Measurements from ENCODE around the gene AGRP.
A peak's percentile ranks its signal among the peaks of the same experiment; 100 is the strongest.

AGRP gene

DNA sequence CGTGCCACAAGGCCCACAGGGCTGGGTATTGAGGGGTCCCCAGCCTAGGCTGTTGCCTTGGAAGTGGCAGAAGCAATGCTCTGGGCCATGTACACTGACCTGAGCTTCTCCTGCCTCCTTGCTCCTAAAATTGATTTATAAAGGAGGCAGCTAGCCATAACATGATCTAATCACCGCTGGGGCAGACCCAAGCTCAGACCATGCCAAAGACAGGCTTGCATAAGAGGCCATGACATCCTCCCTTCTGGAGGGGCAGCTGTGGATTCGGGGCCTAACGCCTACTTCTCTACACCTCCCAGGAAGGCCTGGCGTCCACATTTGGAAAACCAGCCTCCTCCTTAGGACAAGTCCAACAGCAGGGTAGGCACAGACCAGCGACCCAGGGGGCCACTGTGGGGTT, 40.1 kb downstream of the AGRP start:
- H3K27ac ChIP-seq (ENCODE audit: insufficient read depth in 1 of 2, low read depth in 1 of 2, low read length in 2 of 2, poor library complexity in 1 of 2, severe bottlenecking in 2 of 2): no peak overlapping the region
- CTCF ChIA-PET: interaction anchor here (1.0 to 4.8 kb wide), 5 partner anchors 9 to 48 kb away, joined by 3 to 23 read pairs (median 4); no protein-coding TSS in a partner anchor
- H3K9me3 ChIP-seq (ENCODE audit: control extremely low read depth in 1 of 5, control insufficient read depth in 4 of 5, insufficient read depth in 2 of 5, low read depth in 1 of 5, low read length in 4 of 5): no peaks in the 10 kb centered on the region
- H3K27me3 ChIP-seq (replicated peaks in 2 of 5; ENCODE audit: control insufficient read depth in 4 of 5, insufficient read depth in 5 of 5, low read length in 4 of 5): no peaks in the 10 kb centered on the region
- DNase-seq: no peak
- peaks cover 0 to 87% (median 33%) of the 10 kb centered on the region in 4 experiments for H3K36me3 ChIP-seq (ENCODE audit: control insufficient read depth in 4 of 4, insufficient read depth in 4 of 4, low read length in 3 of 4)
- peaks cover 0 to 16% (median 0%) of the 10 kb centered on the region in 4 experiments for H3K4me1 ChIP-seq (ENCODE audit: control extremely low read depth in 1 of 4, control insufficient read depth in 4 of 4, insufficient read depth in 4 of 4, low read length in 3 of 4)
- POLR2A ChIA-PET: interaction anchor here (0.5 kb wide), 1 partner anchor 33 kb away, joined by 4 read pairs; no protein-coding TSS in a partner anchor
- 96% methylated on average over 4 of the region's 6 CpGs for WGBS (ENCODE audit: insufficient coverage)
- no peak overlapping the region for H3K4me3 ChIP-seq (ENCODE audit: control insufficient read depth in 1 of 7, extremely low read depth in 1 of 7, insufficient read depth in 4 of 7, low read depth in 2 of 7, low read length in 6 of 7)

DNA sequence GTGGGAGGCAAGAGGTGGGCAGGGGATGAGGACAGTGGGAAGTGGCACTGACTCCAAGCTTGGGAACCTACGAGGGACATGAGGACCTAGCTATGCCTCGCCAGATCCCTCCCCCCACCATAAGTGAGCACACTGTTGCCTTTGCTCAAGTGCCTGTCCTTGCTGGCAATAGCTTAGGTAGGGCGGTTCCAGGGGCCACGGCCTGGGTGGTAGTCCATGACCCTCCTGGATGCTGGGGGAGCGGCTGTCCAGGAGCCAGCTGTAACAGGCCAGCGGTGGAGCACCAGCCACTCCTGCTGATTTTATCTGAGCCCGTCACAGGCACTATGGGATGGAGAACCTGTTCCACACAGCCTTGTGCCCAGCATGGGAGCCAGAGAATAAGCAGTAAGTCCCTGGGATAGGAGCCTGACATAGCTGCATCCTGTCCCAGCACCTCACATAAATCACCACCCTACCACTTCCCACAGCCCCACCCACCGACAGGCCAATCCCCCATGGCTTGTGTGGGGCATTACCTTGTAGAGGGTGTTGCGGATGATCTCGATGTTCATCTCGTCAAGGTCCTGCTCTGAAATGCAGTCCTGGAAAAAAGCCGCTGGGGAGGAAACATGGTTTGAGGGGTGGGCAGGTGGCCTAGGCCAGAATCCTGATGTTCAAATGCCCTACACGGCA, 40.6 kb downstream of the AGRP start:
- Histone ChIP-seq H3K27me3 (replicated peaks in 2 of 5; ENCODE audit: control insufficient read depth in 4 of 5, insufficient read depth in 5 of 5, low read length in 4 of 5) (no peaks in the 10 kb centered on the region), H3K4me3 (ENCODE audit: control insufficient read depth in 1 of 7, extremely low read depth in 1 of 7, insufficient read depth in 4 of 7, low read depth in 2 of 7, low read length in 6 of 7) (no peak overlapping the region), H3K4me1 (ENCODE audit: control extremely low read depth in 1 of 4, control insufficient read depth in 4 of 4, insufficient read depth in 4 of 4, low read length in 3 of 4) (peaks cover 0 to 16% (median 0%) of the 10 kb centered on the region in 4 experiments), H3K27ac (ENCODE audit: insufficient read depth in 1 of 2, low read depth in 1 of 2, low read length in 2 of 2, poor library complexity in 1 of 2, severe bottlenecking in 2 of 2) (no peak overlapping the region), H3K36me3 (ENCODE audit: control insufficient read depth in 4 of 4, insufficient read depth in 4 of 4, low read length in 3 of 4) (peaks cover 0 to 92% (median 37%) of the 10 kb centered on the region in 4 experiments), H3K9me3 (ENCODE audit: control extremely low read depth in 1 of 5, control insufficient read depth in 4 of 5, insufficient read depth in 2 of 5, low read depth in 1 of 5, low read length in 4 of 5) (no peaks in the 10 kb centered on the region)
- ChIA-PET CTCF (interaction anchor here (0.9 to 4.8 kb wide), 4 partner anchors 13 to 48 kb away, joined by 3 to 23 read pairs (median 3); no protein-coding TSS in a partner anchor), POLR2A (no interaction called here)
- WGBS (ENCODE audit: insufficient coverage): 100% methylated on average over 12 of the region's 13 CpGs
- no peak for DNase-seq

DNA sequence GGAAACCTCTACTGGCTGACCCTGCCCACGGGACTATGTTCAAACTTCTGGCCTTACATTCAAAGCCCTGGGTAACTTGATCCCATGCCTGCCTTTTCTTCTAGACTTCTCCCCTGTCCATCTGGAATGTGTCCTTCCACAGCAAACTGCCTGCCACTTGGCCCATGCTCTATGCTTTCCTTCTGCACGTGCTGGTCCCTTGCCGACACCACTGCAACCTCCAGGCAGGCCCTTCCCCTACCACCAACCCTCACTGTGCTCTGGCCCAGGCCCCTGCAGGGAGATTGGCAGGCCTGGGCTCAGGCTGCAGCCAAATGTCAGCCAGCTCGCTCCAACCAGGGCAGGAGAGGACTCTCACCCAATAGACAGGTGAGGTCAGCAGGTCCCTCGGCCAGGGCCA, 41.4 kb downstream of the AGRP start:
- Histone ChIP-seq H3K36me3 (ENCODE audit: control insufficient read depth in 4 of 4, insufficient read depth in 4 of 4, low read length in 3 of 4) (peaks cover 0 to 92% (median 41%) of the 10 kb centered on the region in 4 experiments), H3K27me3 (replicated peaks in 2 of 5; ENCODE audit: control insufficient read depth in 4 of 5, insufficient read depth in 5 of 5, low read length in 4 of 5) (no peaks in the 10 kb centered on the region), H3K27ac (ENCODE audit: insufficient read depth in 1 of 2, low read depth in 1 of 2, low read length in 2 of 2, poor library complexity in 1 of 2, severe bottlenecking in 2 of 2) (no peak overlapping the region), H3K9me3 (ENCODE audit: control extremely low read depth in 1 of 5, control insufficient read depth in 4 of 5, insufficient read depth in 2 of 5, low read depth in 1 of 5, low read length in 4 of 5) (no peaks in the 10 kb centered on the region), H3K4me1 (ENCODE audit: control extremely low read depth in 1 of 4, control insufficient read depth in 4 of 4, insufficient read depth in 4 of 4, low read length in 3 of 4) (peaks cover 0 to 16% (median 0%) of the 10 kb centered on the region in 4 experiments), H3K4me3 (ENCODE audit: control insufficient read depth in 1 of 7, extremely low read depth in 1 of 7, insufficient read depth in 4 of 7, low read depth in 2 of 7, low read length in 6 of 7) (no peak overlapping the region)
- ChIA-PET CTCF (interaction anchor here (0.7 to 4.8 kb wide), 8 partner anchors 9 to 49 kb away, joined by 3 to 23 read pairs (median 4); no protein-coding TSS in a partner anchor), POLR2A (interaction anchor here (1.0 kb wide), 1 partner anchor 8 kb away, joined by 3 read pairs; no protein-coding TSS in a partner anchor)
- no peak for DNase-seq
- WGBS (ENCODE audit: insufficient coverage): 93% methylated on average over 5 of the region's 5 CpGs

DNA sequence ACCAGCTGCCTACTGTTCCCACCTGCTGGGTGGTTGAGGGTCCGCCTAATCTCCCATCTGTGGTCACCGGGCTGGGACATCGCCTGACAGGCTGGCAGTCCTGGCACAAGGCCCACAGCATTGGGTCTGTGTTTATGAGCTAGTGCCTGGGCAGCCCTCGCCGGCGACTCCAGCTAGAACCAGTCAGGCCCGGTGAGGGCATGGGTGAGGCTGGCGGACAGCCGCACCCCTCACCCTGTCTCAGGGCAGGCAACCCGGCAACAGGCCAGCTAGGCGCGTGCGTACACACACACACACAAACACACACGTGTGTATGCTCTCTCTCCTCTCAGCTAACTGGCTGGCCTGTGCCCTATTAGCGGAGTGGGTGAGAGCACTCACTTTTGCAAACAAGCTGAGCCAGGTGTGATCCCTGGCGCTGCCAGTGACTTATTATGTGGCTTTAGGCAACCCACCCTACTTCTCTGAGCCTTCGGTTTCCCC, 42.0 kb downstream of the AGRP start:
- H3K27me3 ChIP-seq (replicated peaks in 2 of 5; ENCODE audit: control insufficient read depth in 4 of 5, insufficient read depth in 5 of 5, low read length in 4 of 5): no peaks in the 10 kb centered on the region
- H3K27ac ChIP-seq (ENCODE audit: insufficient read depth in 1 of 2, low read depth in 1 of 2, low read length in 2 of 2, poor library complexity in 1 of 2, severe bottlenecking in 2 of 2): no peak overlapping the region
- no peaks in the 10 kb centered on the region for H3K9me3 ChIP-seq (ENCODE audit: control extremely low read depth in 1 of 5, control insufficient read depth in 4 of 5, insufficient read depth in 2 of 5, low read depth in 1 of 5, low read length in 4 of 5)
- peaks cover 0 to 16% (median 0%) of the 10 kb centered on the region in 4 experiments for H3K4me1 ChIP-seq (ENCODE audit: control extremely low read depth in 1 of 4, control insufficient read depth in 4 of 4, insufficient read depth in 4 of 4, low read length in 3 of 4)
- no peak overlapping the region for H3K4me3 ChIP-seq (ENCODE audit: control insufficient read depth in 1 of 7, extremely low read depth in 1 of 7, insufficient read depth in 4 of 7, low read depth in 2 of 7, low read length in 6 of 7)
- DNase-seq: peak; percentile 17 to 73 (median 53)
- CTCF ChIA-PET: interaction anchor here (0.7 to 3.8 kb wide), 7 partner anchors 9 to 25 kb away, joined by 3 to 20 read pairs (median 5); no protein-coding TSS in a partner anchor
- 74% methylated on average over 17 of the region's 17 CpGs for WGBS (ENCODE audit: insufficient coverage)
- peaks cover 0 to 93% (median 43%) of the 10 kb centered on the region in 4 experiments for H3K36me3 ChIP-seq (ENCODE audit: control insufficient read depth in 4 of 4, insufficient read depth in 4 of 4, low read length in 3 of 4)
- POLR2A ChIA-PET: interaction anchor here (1.0 kb wide), 1 partner anchor 8 kb away, joined by 3 read pairs; no protein-coding TSS in a partner anchor

DNA sequence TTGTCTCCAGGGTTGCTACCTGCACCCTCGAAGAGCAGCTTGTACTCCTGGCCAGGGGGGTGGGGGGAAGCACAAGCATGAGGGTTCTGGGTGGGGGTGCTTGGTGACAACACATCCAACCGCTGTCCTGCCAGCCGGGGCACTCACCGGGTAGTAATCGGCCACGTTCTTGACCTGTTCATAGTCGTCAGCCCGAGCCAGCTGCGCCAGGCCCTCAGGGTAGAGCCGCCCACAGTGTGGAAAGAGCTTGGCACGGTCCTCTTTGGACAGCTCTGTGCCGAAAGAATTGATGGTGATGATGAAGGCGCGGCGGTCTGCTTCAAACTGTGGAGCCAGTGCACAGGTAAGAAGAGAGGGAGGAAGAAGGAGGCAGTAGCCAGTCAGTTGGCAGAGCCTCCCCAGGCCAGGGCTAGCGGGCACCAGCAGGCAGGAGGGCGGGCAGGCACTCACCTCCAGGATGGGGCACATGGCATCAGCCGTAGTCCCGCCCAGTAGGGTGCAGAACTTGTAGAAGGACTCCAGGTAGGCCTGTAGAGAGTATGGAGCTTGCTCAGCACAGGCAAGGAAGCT, 44.4 kb downstream of the AGRP start:
- over 99% methylated on average over 16 of the region's 19 CpGs for WGBS (ENCODE audit: insufficient coverage)
- ChIA-PET CTCF (interaction anchor here (0.7 to 3.8 kb wide), 7 partner anchors 10 to 92 kb away, joined by 3 to 20 read pairs (median 4); no protein-coding TSS in a partner anchor), POLR2A (no interaction called here)
- no peak for DNase-seq
- no peak overlapping the region for H3K4me3 ChIP-seq (ENCODE audit: control insufficient read depth in 1 of 7, extremely low read depth in 1 of 7, insufficient read depth in 4 of 7, low read depth in 2 of 7, low read length in 6 of 7)
- no peaks in the 10 kb centered on the region for H3K27me3 ChIP-seq (replicated peaks in 2 of 5; ENCODE audit: control insufficient read depth in 4 of 5, insufficient read depth in 5 of 5, low read length in 4 of 5)
- H3K9me3 ChIP-seq (ENCODE audit: control extremely low read depth in 1 of 5, control insufficient read depth in 4 of 5, insufficient read depth in 2 of 5, low read depth in 1 of 5, low read length in 4 of 5): no peaks in the 10 kb centered on the region
- H3K4me1 ChIP-seq (ENCODE audit: control extremely low read depth in 1 of 4, control insufficient read depth in 4 of 4, insufficient read depth in 4 of 4, low read length in 3 of 4): peaks cover 0 to 16% (median 0%) of the 10 kb centered on the region in 4 experiments
- peaks cover 0 to 72% (median 38%) of the 10 kb centered on the region in 4 experiments for H3K36me3 ChIP-seq (ENCODE audit: control insufficient read depth in 4 of 4, insufficient read depth in 4 of 4, low read length in 3 of 4)
- H3K27ac ChIP-seq (ENCODE audit: insufficient read depth in 1 of 2, low read depth in 1 of 2, low read length in 2 of 2, poor library complexity in 1 of 2, severe bottlenecking in 2 of 2): no peak overlapping the region

DNA sequence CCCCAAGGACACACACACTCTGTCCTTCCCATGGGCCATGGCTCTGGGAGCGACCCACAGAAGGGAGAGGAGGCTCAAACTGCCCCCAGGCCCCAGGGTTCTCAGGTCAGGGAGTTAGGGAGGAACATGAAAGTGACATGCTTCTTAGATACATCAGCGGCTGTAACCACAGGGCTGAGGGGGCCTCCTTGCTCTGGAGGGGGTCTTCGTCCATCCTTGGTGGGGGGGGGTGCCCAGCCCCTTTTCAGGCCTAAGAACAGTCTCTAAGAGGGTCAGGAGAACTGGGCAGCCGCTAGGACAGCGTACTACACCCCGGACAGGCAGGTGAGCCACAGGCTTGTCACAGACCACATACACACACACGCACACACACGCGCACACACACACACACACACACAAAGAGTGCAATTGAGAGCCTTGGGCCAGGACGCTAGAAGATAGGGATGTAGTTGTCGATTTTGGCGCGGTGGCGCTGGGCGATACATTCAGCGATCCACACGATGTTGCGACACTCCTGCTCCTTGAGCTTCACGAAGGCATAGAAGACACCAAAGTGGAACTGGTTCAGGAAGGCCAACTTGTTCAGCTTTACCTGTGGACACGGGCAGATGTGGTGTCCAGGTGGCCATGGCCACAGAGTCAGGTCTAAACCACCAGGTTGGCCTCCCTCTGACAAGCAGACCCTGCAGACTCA, 45.1 kb downstream of the AGRP start:
- Histone ChIP-seq H3K27ac (ENCODE audit: insufficient read depth in 1 of 2, low read depth in 1 of 2, low read length in 2 of 2, poor library complexity in 1 of 2, severe bottlenecking in 2 of 2) (no peak overlapping the region), H3K27me3 (replicated peaks in 2 of 5; ENCODE audit: control insufficient read depth in 4 of 5, insufficient read depth in 5 of 5, low read length in 4 of 5) (peaks cover 0 to 4% (median 0%) of the 10 kb centered on the region in 5 experiments), H3K4me1 (ENCODE audit: control extremely low read depth in 1 of 4, control insufficient read depth in 4 of 4, insufficient read depth in 4 of 4, low read length in 3 of 4) (peaks cover 0 to 16% (median 0%) of the 10 kb centered on the region in 4 experiments), H3K36me3 (ENCODE audit: control insufficient read depth in 4 of 4, insufficient read depth in 4 of 4, low read length in 3 of 4) (peaks cover 0 to 68% (median 36%) of the 10 kb centered on the region in 4 experiments), H3K4me3 (ENCODE audit: control insufficient read depth in 1 of 7, extremely low read depth in 1 of 7, insufficient read depth in 4 of 7, low read depth in 2 of 7, low read length in 6 of 7) (no peak overlapping the region), H3K9me3 (ENCODE audit: control extremely low read depth in 1 of 5, control insufficient read depth in 4 of 5, insufficient read depth in 2 of 5, low read depth in 1 of 5, low read length in 4 of 5) (no peaks in the 10 kb centered on the region)
- POLR2A ChIA-PET: no interaction called here
- CTCF ChIA-PET: interaction anchor here (0.7 to 3.8 kb wide), 8 partner anchors 10 to 91 kb away, joined by 3 to 20 read pairs (median 4); no protein-coding TSS in a partner anchor
- 95% methylated on average over 9 of the region's 20 CpGs for WGBS (ENCODE audit: insufficient coverage)
- DNase-seq: no peak
